HepG2 (cell line): Measurements from ENCODE around the gene PXT1. TPM values are rescaled to one million over a fixed set of nuclear protein-coding genes. Genes with fewer than 3 reads are reported as not detected.

ENCODE experiments used
- ATAC-seq: fragments of 200-7000 bp; cut with Tn5 transposase; 3 replicates; pipeline ENCODE4 v1.9.1; 2020; ENCODE audit warnings: mild to moderate bottlenecking, moderate library complexity
- BruUV-seq: library from RNA; stranded (reverse); fragments of 400-500 nt; replicated peaks from 2 replicates; lab custom pipeline; 2021; lab: Mats Ljungman, UMichigan
- CTCF ChIA-PET: fragments of 300-600 bp; formaldehyde crosslinking; extraction: SDS; loops from one replicate; lab custom pipeline; 2021; ENCODE audit warnings: low total read pairs, inconsistent platforms, low intra/inter-chr PET ratio; lab: Yijun Ruan, JAX
- POLR2A ChIA-PET: fragments of 350-600 bp; sonication (Branson Sonifier 250); formaldehyde crosslinking; loops from one replicate; lab custom pipeline; 2020; ENCODE audit warnings: antibody characterized with exemption, inconsistent platforms; lab: Yijun Ruan, JAX
- DNase-seq: peaks from one replicate; pipeline ENCODE4 v3.0.0-alpha.2; 2015; ENCODE audit warnings: low spot score
- FAIRE-seq: peaks from 3 replicates; lab custom pipeline; 2011; peaks lifted over from hg19 to GRCh38; lab: Jason Lieb, UNC
- H2AFZ ChIP-seq: one replicate; pipeline ENCODE4 v1.6.1; 2011; ENCODE audit warnings: low read length, inconsistent platforms
- H3K27ac ChIP-seq: fragments of 300-600 bp; 3 replicates; pipeline ENCODE4 v1.8.0; 2011; ENCODE audit warnings: mixed run types, mild to moderate bottlenecking, mixed read lengths, low read length, inconsistent platforms; ENCODE audit not compliant: insufficient read depth; ENCODE audit errors: extremely low read length
- H3K27me3 ChIP-seq, 2 experiments: fragments of 200-600 bp in 1 of 2; 2 replicates in 1 of 2; 3 replicates in 1 of 2; pipeline versions ENCODE4 v1.6.0 to v1.8.0; 2011; ENCODE audit warnings: low read length in 2 of 2, mild to moderate bottlenecking in 2 of 2, moderate library complexity in 2 of 2, inconsistent platforms in 1 of 2; ENCODE audit not compliant: insufficient read depth in 2 of 2, control insufficient read depth in 1 of 2
- H3K36me3 ChIP-seq, 2 experiments: fragments of 200-600 bp in 1 of 2; replicated peaks in 1 of 2; 2 replicates in 1 of 2; 3 replicates in 1 of 2; pipeline versions ENCODE4 v1.5.1 to v1.8.0; 2011; ENCODE audit warnings: low read length in 2 of 2, inconsistent platforms in 1 of 2; ENCODE audit not compliant: insufficient read depth in 2 of 2, control insufficient read depth in 1 of 2
- H3K4me1 ChIP-seq: 2 replicates; pipeline ENCODE4 v1.5.1; 2012; ENCODE audit warnings: low read length, inconsistent platforms; ENCODE audit not compliant: insufficient read depth
- H3K4me2 ChIP-seq: 2 replicates; pipeline ENCODE4 v1.6.0; 2011; ENCODE audit warnings: low read depth, low read length, inconsistent platforms
- H3K4me3 ChIP-seq, 3 experiments: fragments of 200-600 bp in 1 of 3; sonication (generic), shearing (Covaris generic) in 1 of 3; replicated peaks in 1 of 3; 2 replicates each; pipeline ENCODE4 v1.5.1; 2011 to 2016; ENCODE audit warnings: low read length in 3 of 3, inconsistent platforms in 2 of 3, low read depth in 2 of 3, mild to moderate bottlenecking in 2 of 3, control low read depth in 1 of 3, mixed read lengths in 1 of 3; ENCODE audit not compliant: insufficient read depth in 1 of 3
- H3K79me2 ChIP-seq: one replicate; pipeline ENCODE4 v1.6.1; 2011; ENCODE audit warnings: low read length, inconsistent platforms; ENCODE audit not compliant: insufficient read depth
- H3K9ac ChIP-seq: 2 replicates; pipeline ENCODE4 v1.6.0; 2011; ENCODE audit warnings: mild to moderate bottlenecking, low read depth, low read length, inconsistent platforms; ENCODE audit not compliant: insufficient read depth
- H3K9me3 ChIP-seq: 2 replicates; pipeline ENCODE4 v1.5.1; 2012; ENCODE audit warnings: mild to moderate bottlenecking, low read length
- H4K20me1 ChIP-seq: 2 replicates; pipeline ENCODE4 v1.6.0; 2011; ENCODE audit warnings: inconsistent platforms, mild to moderate bottlenecking, low read length, moderate library complexity; ENCODE audit not compliant: insufficient read depth
- CCDC6 ChIP-seq: sonication (generic); formaldehyde crosslinking; IDR thresholded peaks from 2 replicates; pipeline ENCODE4 v1.8.1; 2022; ENCODE audit warnings: mild to moderate bottlenecking, missing genetic modification reagents, moderate library complexity
- NR2F6 ChIP-seq, 2 experiments: IDR thresholded peaks; 2 replicates each; pipeline ENCODE4 v1.6.1; 2016; ENCODE audit warnings: antibody characterized with exemption in 1 of 2, mild to moderate bottlenecking in 1 of 2
- RAD21 ChIP-seq: fragments of 450-650 bp; formaldehyde crosslinking; IDR thresholded peaks from 2 replicates; pipeline ENCODE4 v1.5.0; 2020; ENCODE audit warnings: mild to moderate bottlenecking
- RBAK ChIP-seq: sonication (generic); formaldehyde crosslinking; IDR thresholded peaks from 2 replicates; pipeline ENCODE4 v1.5.1; 2020; ENCODE audit warnings: mild to moderate bottlenecking, missing genetic modification reagents
- REPIN1 ChIP-seq: sonication (generic); formaldehyde crosslinking; IDR thresholded peaks from 2 replicates; pipeline ENCODE4 v1.8.0; 2022; ENCODE audit warnings: missing genetic modification reagents, low read depth, mild to moderate bottlenecking, borderline replicate concordance
- SMC3 ChIP-seq: IDR thresholded peaks from 2 replicates; pipeline ENCODE4 v1.6.1; 2011; ENCODE audit warnings: low read length, improper control_type of control experiment
- STAG1 ChIP-seq: sonication (generic); formaldehyde crosslinking; IDR thresholded peaks from 2 replicates; pipeline ENCODE4 v1.4.0; 2020; ENCODE audit warnings: missing genetic modification reagents
- ZNF292 ChIP-seq: sonication (generic); formaldehyde crosslinking; IDR thresholded peaks from 2 replicates; pipeline ENCODE4 v1.8.1; 2022; ENCODE audit warnings: mild to moderate bottlenecking, low read depth, missing genetic modification reagents, borderline replicate concordance
- ZNF30 ChIP-seq: sonication (generic); formaldehyde crosslinking; IDR thresholded peaks from 2 replicates; pipeline ENCODE4 v1.5.0; 2020; ENCODE audit warnings: mild to moderate bottlenecking, missing genetic modification reagents
- ZNF777 ChIP-seq: sonication (generic); formaldehyde crosslinking; IDR thresholded peaks from 2 replicates; pipeline ENCODE4 v1.4.0; 2020; ENCODE audit warnings: missing genetic modification reagents
- WGBS: methylation state at CpG from one replicate; pipeline ENCODE4 v1.1.6; 2017; ENCODE audit warnings: low lambda C conversion rate; 5-methylcytosine and 5-hydroxymethylcytosine counted together
- in situ Hi-C: cut with HindIII; loops from 2 replicates; pipeline ENCODE4 v1.10.0; 2017; ENCODE audit warnings: low pct_unique_long_range_greater_than_20kb; ENCODE audit not compliant: extremely low pct_ligation_motif_present
- intact Hi-C: fragments of 100-400 bp; cut with micrococcal nuclease; formaldehyde crosslinking; loops from one replicate; pipeline ENCODE4 v1.10.0; 2022; ENCODE audit not compliant: unreplicated experiment
- polyA plus RNA-seq, 8 experiments: library from polyadenylated mRNA; depleted of rRNA in 3 of 8; stranded (reverse) in 7 of 8; unstranded in 1 of 8; fragments of >200 nt; fragmentation: Illumina TruSeq in 4 of 8; extraction: Trizol in 4 of 8; gene quantifications; 2 replicates each; pipeline versions ENCODE4 v1.2.1 to v1.2.3, GENCODE V29; 2011 to 2016; ENCODE audit warnings: low read depth in 4 of 8, missing spikeins in 1 of 8, mixed read lengths in 1 of 8; ENCODE audit not compliant: insufficient read depth in 1 of 8
- total RNA-seq, 5 experiments: library from RNA; depleted of rRNA; stranded (reverse); fragments of >200 nt; fragmentation: Illumina TruSeq; extraction: Trizol; gene quantifications; 2 replicates each; pipeline ENCODE4 v1.2.3, GENCODE V29; 2016; ENCODE audit warnings: low read depth in 1 of 5
- TF ChIP-seq, protein P1 (sequence below): IDR thresholded peaks from 2 replicates; pipeline ENCODE4 v1.6.1; 2016
- TF ChIP-seq, protein P2 (sequence below): sonication (generic); formaldehyde crosslinking; IDR thresholded peaks from 2 replicates; pipeline ENCODE4 v1.5.0; 2020; ENCODE audit warnings: mild to moderate bottlenecking, missing genetic modification reagents, moderate library complexity
- TF ChIP-seq, protein P3 (sequence below): sonication (generic); formaldehyde crosslinking; IDR thresholded peaks from 2 replicates; pipeline ENCODE4 v1.5.0; 2020; ENCODE audit warnings: missing genetic modification reagents, mild to moderate bottlenecking, borderline replicate concordance
- TF ChIP-seq, protein P4 (sequence below): sonication (generic); formaldehyde crosslinking; IDR thresholded peaks from 2 replicates; pipeline ENCODE4 v1.5.1; 2020; ENCODE audit warnings: missing genetic modification reagents, mild to moderate bottlenecking, borderline replicate concordance
- TF ChIP-seq, protein P5 (sequence below): sonication (generic); formaldehyde crosslinking; IDR thresholded peaks from 2 replicates; pipeline ENCODE4 v1.4.0; 2020; ENCODE audit warnings: missing genetic modification reagents, borderline replicate concordance

PXT1 gene
- total and polyA plus RNA-seq, 2 of the 13 experiments (the other 11 are each of a cell fraction or from before 2014, with no cell fraction given), result 0.04 TPM; not detected in 1

DNA sequence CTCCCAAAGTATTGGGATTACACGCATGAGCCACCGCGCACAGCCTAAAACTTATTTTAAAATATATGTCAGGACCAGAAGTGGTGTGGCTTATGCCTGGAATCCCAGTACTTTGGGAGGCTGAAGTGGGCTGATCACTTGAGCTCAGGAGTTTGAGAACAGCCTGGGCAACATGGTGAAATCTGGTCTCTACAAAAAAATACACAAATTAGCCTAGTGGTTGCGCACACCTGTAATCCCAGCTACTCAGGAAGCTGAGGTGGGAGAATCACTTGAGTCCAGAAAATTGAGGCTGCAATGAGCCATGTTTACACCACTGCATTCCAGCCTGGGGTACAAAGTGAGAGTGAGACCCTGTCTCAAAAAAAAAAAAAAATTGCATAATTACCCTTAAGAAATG, 13.7 kb downstream of the PXT1 start:
- Histone ChIP-seq H3K4me1 (peaks cover 45% of the 10 kb centered on the region), H3K4me2 (no peak overlapping the region), H3K79me2 (no peaks in the 10 kb centered on the region), H3K9ac (no peak overlapping the region), H3K9me3 (no peaks in the 10 kb centered on the region), H3K4me3 (no peak overlapping the region), H2AFZ (no peak overlapping the region), H4K20me1 (no peaks in the 10 kb centered on the region), H3K27me3 (no peaks in the 10 kb centered on the region), H3K27ac (no peak overlapping the region), H3K36me3 (no peaks in the 10 kb centered on the region)
- ChIA-PET POLR2A (interaction anchor here (2.7 kb wide), 1 partner anchor 12 kb away, joined by 10 read pairs; no protein-coding TSS in a partner anchor), CTCF (no interaction called here)
- BruUV-seq, result no TSS peak
- intact Hi-C loops (no loop called here), in situ Hi-C loops (no loop called here)
- ATAC-seq (peak; percentile 69), DNase-seq (no peak), FAIRE-seq (peak; percentile 21)
- WGBS, result 68% methylated on average over 4 of the region's 4 CpGs
- TF ChIP-seq REPIN1 (CRISPR knock-in tag) (no peak), ZNF777 (CRISPR knock-in tag) (no peak), NR2F6 (IDR thresholded peaks at IDR 0.05) (no peak), NR2F6 (CRISPR knock-in tag; IDR thresholded peaks at IDR 0.05) (no peak), RBAK (no peak), ZNF292 (CRISPR knock-in tag) (no peak), STAG1 (CRISPR knock-in tag) (peak; percentile 25), SMC3 (peak; percentile 12; the same call in 1 of the 2 replicates), CCDC6 (CRISPR knock-in tag) (no peak), ZNF30 (CRISPR knock-in tag) (no peak), RAD21 (CRISPR knock-in tag) (0 out of 2 replicates have a peak, but pooled peaks have one; percentile 43)
- TF ChIP-seq, protein P1, sequence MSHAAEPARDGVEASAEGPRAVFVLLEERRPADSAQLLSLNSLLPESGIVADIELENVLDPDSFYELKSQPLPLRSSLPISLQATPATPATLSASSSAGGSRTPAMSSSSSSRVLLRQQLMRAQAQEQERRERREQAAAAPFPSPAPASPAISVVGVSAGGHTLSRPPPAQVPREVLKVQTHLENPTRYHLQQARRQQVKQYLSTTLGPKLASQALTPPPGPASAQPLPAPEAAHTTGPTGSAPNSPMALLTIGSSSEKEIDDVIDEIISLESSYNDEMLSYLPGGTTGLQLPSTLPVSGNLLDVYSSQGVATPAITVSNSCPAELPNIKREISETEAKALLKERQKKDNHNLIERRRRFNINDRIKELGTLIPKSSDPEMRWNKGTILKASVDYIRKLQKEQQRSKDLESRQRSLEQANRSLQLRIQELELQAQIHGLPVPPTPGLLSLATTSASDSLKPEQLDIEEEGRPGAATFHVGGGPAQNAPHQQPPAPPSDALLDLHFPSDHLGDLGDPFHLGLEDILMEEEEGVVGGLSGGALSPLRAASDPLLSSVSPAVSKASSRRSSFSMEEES, result no peak
- TF ChIP-seq, protein P2, sequence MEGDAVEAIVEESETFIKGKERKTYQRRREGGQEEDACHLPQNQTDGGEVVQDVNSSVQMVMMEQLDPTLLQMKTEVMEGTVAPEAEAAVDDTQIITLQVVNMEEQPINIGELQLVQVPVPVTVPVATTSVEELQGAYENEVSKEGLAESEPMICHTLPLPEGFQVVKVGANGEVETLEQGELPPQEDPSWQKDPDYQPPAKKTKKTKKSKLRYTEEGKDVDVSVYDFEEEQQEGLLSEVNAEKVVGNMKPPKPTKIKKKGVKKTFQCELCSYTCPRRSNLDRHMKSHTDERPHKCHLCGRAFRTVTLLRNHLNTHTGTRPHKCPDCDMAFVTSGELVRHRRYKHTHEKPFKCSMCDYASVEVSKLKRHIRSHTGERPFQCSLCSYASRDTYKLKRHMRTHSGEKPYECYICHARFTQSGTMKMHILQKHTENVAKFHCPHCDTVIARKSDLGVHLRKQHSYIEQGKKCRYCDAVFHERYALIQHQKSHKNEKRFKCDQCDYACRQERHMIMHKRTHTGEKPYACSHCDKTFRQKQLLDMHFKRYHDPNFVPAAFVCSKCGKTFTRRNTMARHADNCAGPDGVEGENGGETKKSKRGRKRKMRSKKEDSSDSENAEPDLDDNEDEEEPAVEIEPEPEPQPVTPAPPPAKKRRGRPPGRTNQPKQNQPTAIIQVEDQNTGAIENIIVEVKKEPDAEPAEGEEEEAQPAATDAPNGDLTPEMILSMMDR (CRISPR knock-in tag), result peak; percentile 69
- TF ChIP-seq, protein P3, sequence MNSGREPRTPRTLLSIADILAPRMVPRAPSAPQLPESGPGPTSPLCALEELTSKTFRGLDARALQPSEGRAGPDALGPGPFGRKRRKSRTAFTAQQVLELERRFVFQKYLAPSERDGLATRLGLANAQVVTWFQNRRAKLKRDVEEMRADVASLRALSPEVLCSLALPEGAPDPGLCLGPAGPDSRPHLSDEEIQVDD (CRISPR knock-in tag), result no peak
- TF ChIP-seq, protein P4, sequence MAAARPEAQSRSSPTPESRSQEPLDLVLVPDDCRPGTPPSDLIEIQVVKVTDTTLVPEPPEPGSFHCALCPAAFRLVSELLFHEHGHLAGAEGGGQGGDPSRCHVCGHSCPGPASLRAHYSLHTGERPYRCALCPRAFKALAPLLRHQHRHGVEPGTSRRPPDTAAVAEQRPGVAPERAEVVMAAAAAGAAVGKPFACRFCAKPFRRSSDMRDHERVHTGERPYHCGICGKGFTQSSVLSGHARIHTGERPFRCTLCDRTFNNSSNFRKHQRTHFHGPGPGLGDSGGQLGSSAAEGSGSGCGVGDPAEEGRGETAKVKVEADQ (CRISPR knock-in tag), result no peak
- TF ChIP-seq, protein P5, sequence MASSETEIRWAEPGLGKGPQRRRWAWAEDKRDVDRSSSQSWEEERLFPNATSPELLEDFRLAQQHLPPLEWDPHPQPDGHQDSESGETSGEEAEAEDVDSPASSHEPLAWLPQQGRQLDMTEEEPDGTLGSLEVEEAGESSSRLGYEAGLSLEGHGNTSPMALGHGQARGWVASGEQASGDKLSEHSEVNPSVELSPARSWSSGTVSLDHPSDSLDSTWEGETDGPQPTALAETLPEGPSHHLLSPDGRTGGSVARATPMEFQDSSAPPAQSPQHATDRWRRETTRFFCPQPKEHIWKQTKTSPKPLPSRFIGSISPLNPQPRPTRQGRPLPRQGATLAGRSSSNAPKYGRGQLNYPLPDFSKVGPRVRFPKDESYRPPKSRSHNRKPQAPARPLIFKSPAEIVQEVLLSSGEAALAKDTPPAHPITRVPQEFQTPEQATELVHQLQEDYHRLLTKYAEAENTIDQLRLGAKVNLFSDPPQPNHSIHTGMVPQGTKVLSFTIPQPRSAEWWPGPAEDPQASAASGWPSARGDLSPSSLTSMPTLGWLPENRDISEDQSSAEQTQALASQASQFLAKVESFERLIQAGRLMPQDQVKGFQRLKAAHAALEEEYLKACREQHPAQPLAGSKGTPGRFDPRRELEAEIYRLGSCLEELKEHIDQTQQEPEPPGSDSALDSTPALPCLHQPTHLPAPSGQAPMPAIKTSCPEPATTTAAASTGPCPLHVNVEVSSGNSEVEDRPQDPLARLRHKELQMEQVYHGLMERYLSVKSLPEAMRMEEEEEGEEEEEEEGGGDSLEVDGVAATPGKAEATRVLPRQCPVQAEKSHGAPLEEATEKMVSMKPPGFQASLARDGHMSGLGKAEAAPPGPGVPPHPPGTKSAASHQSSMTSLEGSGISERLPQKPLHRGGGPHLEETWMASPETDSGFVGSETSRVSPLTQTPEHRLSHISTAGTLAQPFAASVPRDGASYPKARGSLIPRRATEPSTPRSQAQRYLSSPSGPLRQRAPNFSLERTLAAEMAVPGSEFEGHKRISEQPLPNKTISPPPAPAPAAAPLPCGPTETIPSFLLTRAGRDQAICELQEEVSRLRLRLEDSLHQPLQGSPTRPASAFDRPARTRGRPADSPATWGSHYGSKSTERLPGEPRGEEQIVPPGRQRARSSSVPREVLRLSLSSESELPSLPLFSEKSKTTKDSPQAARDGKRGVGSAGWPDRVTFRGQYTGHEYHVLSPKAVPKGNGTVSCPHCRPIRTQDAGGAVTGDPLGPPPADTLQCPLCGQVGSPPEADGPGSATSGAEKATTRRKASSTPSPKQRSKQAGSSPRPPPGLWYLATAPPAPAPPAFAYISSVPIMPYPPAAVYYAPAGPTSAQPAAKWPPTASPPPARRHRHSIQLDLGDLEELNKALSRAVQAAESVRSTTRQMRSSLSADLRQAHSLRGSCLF (CRISPR knock-in tag), result no peak
